SKM-1 treated with dmso at 0.1 percent for 144 hours (cell line): ENCODE measurements around the gene LMAN1.

ENCODE experiments used
- DNase-seq: peaks from one replicate; lab custom pipeline; 2025; ENCODE audit not compliant: unreplicated experiment; lab: John Stamatoyannopoulos, UW

LMAN1 gene, protein sequence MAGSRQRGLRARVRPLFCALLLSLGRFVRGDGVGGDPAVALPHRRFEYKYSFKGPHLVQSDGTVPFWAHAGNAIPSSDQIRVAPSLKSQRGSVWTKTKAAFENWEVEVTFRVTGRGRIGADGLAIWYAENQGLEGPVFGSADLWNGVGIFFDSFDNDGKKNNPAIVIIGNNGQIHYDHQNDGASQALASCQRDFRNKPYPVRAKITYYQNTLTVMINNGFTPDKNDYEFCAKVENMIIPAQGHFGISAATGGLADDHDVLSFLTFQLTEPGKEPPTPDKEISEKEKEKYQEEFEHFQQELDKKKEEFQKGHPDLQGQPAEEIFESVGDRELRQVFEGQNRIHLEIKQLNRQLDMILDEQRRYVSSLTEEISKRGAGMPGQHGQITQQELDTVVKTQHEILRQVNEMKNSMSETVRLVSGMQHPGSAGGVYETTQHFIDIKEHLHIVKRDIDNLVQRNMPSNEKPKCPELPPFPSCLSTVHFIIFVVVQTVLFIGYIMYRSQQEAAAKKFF

DNA sequence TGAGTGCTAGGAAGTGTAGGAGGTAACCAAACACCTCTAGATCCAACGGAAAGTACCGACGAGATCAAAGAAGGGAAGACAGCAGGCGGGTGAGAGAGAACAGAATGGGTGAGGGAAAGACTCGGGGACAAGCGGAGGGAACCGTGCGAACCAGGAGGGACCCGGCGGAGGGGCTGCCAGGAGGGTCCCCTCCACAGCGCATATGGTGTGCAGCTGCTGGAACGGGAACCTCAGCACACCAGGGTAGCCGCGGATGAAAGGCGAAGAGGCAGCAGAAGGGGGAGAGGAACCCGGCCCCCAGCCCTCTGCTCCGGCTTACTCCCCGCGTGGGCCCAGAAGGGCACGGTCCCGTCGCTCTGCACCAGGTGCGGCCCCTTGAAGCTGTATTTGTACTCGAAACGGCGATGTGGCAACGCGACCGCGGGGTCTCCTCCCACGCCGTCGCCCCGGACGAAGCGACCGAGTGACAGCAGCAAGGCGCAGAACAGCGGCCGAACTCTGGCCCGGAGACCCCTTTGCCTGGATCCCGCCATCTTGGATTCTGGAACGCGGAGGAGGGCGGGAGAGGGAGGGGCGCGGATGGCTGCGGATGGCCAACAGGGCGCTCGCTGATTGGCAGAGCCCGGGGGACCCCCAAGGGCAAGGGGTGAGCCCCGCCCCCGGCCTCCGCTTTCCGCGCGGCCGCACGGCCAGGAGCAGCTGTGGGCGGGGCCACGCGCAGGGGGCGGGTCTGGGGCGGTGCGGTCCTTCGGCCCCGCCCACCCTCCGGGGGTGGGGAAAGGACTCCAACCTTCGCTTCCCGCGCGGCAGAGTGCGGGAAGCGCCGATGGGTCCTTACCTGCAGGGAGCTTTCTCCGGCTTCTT lies at the start of gene LMAN1:
LMAN1 (minus strand) TSS at position 554 of the 864 bp plus-strand sequence; CDS start at position 533, 21 bp downstream.
- DNase-seq = peak; percentile 85

DNA sequence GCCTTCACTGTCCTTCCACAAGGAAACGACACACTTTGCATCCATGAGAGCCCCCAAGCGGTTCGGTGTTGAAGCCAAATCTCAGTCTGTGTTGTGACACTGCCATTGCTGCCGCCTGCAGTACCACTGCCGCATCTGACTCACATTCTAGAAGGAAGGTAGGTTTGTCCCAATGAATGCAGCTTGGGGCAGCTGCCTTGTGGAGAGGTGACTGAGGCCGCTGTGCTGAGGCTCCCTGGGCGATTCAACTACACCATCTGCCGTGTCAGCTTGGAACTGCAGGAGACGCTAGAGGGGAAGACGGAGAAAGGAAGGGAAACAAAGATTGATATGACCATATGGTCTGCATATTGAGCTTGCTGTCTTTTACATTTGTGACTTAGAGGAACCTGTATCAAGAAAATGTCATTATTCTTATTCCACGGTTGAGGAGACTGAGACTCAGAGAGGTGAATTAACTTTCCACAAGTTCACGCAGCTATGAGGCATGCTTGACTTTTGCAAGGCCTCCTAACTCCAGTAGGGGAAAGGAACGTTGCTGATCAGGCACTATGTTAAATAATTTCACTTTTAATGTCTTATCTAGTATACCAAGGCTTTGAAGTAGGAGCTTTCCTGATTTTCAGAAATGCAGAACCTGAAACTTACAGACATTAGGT lies 43.5 kb upstream of the LMAN1 start:
- peak; percentile 89 for DNase-seq

DNA sequence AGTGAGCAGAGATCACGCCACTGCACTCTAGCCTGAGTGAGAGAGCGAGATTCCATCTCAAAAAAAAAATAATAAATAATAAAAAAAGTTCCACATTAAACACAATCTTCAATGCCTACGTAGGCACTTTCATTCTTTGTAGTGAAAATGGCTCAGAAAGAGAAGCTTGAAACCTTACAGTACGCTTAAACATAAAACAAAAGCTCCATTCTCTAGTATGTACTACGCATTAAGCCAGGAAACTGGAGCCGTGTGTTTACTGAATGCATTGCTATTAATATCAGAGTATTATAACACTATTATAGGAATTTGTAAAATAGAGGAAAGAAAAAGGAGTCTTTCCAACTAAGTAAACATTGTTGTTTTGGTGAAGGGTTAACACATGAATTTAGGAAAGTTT lies 41.3 kb upstream of the LMAN1 start:
- DNase-seq = no peak

DNA sequence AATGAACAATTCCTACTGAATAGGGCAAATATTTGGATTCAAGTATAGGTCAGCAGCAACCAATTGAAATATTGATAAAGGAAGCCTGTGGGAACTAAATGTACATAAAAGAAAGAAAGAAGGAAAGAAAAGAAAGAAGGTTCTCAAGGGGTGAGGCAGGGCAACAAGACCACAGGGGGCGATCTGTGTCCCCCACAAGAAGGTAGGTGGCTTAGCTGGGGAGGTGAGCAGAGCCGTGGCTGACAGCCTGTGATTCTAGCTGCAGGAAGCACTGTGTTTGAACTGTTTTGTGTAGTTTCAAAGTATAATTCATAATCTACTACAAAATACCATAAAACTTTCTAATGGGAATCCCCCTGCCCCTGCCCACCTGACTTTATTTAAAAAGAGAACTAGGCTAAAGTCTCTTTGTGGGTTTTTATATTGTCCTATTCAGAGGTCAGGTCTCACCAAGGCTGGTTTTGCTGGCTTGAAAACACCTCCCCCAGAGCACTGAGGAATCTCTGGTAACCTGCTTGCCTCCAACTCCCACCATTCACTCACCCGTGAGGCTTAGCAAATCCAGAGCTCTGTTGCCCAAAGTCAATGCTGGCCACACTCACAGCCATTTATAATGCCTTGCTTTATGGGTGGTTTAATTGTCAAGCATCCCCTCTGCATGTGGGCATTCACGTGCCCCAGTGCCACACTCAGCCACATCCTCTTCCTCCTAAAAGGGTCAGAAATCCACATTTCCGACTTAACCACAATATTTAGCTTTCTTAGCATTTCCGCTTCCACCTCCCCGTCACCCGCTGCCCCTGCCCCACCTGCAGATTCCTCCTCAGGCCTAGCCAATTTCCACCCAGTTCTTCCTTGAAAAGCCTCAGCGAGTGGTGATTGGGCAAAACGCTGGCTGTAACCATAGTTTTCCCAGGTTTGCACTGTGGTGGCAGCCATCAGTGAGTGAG lies 36.4 kb upstream of the LMAN1 start:
- no peak for DNase-seq

DNA sequence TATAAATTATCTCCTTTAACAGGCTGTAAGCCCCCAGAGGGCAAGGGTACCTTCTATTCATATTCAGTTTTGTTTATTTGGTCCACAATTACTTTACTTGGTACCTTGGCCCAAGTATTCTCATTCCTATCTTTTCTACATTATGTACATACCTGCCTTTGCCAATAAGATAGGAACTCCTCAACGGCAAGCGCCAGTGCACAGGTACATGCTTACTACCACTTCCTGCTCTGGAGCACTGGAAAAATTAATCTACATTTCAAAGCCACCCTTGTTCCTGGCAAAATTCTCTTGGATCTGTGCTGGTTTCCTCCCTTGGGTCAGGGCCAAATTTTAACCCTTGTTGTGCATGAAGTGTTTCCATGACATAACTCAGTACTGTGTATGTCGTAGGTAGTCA lies 34.3 kb upstream of the LMAN1 start:
- DNase-seq = no peak

DNA sequence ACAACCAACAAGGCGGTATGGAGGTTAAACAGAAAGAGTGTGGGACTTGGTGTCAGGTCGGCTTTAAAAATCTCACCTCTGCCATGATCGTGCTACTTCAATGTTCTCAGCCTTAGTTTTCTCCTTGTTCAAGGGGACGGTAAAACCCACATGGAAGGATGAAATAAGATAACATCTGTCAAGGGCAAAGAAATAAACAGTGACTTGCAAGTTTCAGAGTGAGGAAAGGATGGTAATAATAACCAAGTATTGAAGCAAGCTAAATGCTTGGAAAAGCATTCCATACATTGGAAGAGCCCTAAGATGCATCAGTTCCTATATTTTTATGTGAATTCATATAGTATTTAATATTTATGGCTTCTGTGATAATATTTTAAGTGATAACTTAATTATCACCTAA lies 29.8 kb upstream of the LMAN1 start:
- no peak for DNase-seq

DNA sequence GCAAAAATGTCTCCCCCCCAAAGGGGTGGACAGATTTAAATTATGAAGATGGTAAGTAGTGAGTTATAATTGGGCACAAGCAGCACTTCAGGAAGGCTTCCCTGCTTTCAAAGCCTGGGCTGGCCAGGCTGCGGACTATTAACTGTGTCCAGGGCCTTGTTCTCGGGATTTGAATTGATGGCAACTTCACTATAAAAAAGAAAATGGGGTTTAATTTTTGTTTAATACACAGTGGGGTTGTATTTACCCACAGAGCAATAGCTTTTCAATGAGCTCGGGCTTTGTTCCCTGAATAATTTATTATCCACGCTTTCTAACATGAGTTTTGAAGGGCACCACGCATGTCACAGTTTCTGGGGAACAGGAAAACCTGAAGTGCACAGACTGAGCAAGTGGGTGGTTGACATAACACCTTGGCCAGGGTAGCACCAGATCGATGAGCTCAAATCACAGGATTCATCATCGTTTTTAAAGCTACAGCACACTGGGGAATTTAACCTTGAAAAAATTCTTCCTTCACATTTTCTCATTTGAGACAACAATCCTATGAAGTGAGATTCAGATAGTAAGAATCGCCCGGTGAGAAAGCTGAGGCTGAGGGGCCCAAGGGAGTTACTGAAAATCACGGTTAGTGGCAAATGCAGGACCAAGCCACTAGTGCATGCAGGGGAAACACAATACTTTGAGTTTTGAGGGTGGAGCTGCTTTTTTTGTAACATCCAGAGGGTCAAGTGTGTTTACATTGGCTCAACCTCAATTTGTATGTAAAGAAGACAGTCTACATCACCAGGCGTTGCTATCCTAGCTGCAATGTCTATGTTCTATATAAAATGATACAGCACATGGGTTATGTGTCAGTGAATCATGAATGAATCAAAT lies 28.9 kb upstream of the LMAN1 start:
- DNase-seq = no peak

DNA sequence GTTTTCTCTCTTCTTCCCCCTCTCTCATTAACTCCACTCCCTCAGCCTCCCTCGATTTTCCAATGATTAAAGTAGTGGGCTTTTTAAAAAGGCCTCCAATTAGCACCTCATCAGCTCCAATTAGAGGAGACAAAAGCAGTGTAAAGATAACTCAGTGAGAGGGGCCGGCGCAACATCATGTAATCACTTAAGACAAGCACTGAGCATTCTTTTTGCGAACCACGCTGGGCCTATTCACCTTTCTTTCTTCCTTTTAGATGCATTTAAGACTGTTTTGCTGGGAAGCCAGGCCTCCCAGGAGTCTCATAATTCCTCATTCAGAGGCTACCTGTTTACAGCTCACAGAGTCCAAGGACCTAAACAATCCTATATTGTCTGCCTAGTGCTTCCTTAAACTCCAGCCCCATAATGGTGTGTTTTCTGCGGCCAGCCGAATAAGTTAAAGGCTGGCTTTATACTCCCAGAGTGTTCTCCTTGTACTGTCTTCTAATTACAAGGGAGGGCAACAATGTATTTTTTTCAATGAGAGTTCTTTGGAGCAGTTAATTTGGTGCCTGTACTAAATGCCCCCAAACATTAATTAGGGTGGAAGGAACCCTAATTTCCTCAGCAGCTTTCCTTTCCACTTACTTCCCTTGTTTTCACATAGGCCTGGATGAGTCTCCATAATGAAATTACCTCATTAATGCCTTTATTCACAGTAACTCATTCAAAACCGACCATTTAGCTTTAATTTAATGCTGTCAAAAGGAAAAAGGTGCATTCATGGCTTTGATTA lies 28.0 kb upstream of the LMAN1 start:
- DNase-seq = no peak

DNA sequence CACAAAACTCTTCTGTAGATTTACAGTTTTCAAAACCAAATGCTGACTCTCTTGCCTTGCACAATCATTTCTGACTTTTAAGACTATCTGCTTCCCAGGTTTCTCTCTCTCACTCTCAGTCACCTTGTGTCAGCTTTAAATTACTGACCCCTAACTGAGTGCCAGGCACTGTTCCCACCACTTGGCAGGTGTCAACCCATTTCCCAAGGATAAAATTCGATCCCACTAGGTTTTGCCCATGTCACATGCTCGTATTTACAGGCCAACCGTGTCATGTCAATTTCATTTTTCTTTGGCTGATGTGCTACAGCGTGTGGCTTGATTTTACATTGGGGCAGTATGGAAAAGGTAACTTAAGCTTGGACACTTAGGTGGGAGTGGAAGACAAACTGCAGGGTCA lies 26.1 kb upstream of the LMAN1 start:
- DNase-seq = no peak

DNA sequence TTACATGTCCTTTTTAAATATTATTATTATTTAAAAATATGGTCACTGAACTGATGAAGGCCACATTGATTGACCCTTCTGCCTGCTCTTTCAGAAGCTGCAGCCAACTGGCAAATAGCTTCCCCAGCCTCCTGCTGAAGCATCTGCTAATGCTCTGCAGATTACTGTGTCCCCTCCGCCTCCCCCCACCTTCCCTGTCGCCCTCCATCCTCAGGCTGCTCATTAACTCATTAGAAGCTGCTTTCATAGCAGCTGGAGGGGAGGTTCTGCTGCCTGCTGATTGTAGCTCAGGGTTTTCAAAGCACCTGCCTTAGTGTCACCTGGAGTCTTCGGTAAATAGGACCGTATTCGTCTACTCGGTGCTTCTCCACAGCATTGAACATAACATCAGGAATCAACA lies 24.8 kb upstream of the LMAN1 start:
- no peak for DNase-seq

DNA sequence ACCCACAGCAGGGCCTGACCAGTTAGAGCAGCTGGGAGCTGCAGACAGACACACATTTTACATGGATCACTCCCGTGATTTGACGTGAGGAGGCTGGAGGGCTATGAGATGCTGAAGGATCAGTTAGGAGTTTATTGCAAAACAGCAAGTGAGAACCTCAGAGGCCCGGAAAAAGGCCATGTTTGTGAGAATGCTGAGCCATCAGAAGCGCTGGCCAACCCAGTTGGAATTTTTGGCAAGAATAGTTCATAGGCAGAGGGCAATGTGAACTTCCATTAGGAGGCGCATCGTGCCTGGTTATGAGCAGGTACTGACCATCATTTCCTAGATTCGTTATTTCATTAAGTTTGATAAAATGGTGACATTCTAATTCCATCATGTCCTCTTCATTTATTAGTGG lies 23.3 kb upstream of the LMAN1 start:
- no peak for DNase-seq

DNA sequence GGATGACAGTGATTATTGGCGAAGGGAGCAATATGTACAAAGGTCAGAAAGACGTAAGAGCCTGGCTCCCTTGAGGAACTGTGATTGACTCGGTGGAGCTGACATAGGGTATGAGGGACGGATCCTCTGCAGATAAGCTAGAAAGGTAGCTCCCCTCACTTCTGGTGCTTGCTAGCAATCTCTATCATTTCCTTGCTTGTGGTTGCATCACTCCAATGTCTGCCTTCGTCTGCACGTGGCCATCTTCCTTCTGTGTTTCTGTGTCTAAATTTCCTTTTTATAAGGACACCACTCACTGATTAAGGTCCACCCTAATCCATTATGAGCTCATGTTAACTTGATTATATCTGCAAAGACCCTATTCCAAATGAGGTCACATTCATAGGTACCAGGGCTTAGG lies 22.9 kb upstream of the LMAN1 start:
- DNase-seq = no peak

DNA sequence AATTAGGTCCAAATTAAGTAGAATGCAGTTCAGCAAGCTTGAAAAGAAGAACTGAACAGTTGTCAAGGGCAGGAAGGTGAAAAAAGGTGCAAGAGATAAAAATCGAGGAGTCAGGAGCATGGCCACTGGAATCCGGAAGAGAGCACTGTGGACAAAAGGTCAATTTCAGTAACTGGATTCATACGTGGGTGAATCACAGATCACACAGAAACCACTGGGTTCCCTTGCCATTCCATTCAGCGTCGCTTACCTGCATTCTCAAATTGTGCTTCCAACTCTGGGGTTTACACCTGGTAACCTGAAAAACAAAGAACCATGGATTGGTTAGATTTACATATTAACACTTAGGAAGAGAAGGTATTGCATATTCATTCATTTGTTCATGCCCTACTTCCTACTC lies 21.6 kb upstream of the LMAN1 start:
- no peak for DNase-seq

DNA sequence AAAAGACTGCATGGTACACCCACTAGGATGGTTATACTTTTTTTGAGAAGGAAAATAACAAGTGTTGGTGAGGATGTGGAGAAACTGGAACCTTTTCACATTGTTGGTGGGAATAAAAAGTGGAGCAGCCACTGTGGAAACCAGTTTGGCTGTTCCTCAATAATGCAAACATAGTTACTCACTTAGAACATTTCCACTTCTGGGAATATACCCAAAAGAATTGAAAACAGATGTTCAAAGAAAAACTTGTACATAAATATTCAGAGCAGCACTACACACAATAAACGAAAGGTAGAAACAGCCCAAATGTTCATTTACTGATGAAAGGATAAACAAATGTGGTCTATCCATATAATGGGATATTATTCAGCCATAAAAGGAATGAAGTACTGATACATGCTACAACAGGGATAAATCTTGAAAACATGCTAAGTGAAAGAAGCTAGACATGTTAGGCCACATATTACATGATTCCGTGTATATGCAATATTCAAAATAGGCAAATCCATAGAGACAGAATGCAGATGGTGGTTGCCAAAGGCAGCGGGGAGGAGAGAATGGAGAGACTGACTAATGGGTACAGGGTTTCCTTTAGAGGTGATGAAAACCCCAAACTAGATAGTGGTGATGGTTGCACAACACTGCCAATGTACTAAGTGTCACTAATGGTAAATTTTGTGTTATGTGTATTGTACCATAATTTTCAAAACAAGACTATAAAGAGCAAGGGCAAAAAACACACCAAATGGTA lies 20.9 kb upstream of the LMAN1 start:
- DNase-seq = no peak

DNA sequence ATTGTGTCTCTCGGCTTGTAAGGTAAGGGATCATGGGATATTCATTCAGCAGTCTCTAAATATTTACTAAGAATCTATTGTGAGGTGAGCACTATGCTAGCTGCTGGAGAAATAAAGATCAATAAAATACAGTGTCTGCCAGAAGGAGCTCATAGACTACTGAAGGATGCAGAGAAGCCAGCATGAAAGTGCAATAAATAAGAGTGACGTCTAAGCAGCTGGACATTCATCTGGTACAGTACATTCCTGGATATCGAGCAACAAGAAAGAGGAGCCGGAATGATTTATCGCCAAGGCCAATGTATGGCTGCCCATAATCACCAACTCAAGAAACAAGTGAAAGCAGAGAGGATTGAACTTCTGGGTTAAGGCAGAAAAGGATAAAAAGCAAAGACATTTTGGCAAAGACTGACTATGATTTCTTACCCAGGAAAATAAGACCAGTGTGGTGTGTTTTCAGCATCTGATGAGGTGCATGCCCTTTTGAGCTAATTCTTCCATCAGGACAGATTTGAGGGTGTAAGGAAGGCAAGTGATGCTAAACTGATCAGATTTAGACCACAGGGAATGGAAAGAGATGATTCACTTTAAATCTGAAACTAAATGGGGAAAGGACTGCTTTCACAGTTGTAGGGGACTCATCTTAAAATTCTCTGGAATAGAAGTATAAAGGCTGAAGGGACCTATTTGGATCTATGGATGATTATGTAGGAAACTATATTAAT lies 18.7 kb upstream of the LMAN1 start:
- no peak for DNase-seq

DNA sequence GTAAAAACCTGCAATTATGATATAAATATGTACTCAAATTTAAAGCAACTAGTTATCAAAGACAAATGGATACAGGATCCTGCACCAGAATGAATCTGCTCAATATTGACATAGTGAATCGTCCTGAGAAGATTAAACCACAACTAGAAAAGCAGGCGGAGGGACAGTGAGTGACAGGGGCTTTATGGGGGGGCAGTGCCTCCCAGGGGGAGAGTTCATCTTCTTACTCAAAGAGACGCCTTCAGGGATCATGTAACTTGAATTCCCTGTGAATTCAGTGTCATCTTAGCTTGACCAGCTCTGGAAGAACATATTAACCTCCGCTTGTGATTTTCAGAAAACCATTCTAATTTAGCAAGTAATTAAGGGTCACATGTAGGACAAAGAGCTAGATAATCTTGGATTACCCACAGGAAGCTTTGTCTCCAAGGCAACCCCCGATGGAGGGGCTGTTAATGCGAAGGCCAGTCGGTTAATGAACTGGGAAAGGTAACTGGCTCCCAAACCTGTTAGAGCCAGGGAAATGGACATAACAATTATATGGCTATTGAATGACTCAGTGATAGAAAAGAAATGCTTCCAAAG lies 17.4 kb upstream of the LMAN1 start:
- no peak for DNase-seq

DNA sequence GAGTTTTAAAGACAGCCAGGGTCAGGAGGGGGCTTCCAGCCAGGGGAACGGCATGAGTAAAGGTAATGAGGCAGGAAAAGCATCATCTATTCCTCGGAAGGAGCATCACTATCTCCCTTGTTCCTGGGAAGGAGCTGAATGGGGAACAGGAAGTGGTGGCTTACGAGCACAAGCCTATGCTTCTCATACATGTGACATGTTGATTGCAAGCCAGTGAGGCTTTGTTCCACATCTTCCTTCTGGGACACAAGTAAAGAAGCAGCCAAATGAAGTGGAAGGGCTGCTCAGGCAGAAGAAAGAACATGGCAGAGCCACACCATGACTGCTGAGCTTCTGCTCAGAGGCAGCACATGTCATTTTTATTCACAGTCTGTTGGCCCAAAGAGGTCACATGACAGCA lies 15.1 kb upstream of the LMAN1 start:
- no peak for DNase-seq
